ENCODE results near the gene USP1.

Gene USP1

GRCh38 chr1:62436466-62437272 lies at the start of gene USP1:
Gene USP1 (plus strand): TSS chr1:62437049. CDS start chr1:62439868, 2,819 bp downstream.
- DNase-seq (ENCODE audit: low read depth): peak; percentile 100
- no peak for TF ChIP-seq CTCF (IDR thresholded peaks at IDR 0.05; ENCODE audit: low read length, missing control alignments)
- H3K4me3 ChIP-seq (replicated peaks; ENCODE audit: low read depth, low read length): peak within 1 kb of the TSS; percentile 92

GRCh38 chr1:62389531-62389930 lies 47.3 kb upstream of the USP1 start:
- no peak for TF ChIP-seq CTCF (IDR thresholded peaks at IDR 0.05; ENCODE audit: low read length, missing control alignments)
- no peak overlapping the region for H3K4me3 ChIP-seq (replicated peaks; ENCODE audit: low read depth, low read length)
- DNase-seq (ENCODE audit: low read depth): no peak

- DNase-seq (ENCODE audit: low read depth): no peak
- no peak for TF ChIP-seq CTCF (IDR thresholded peaks at IDR 0.05; ENCODE audit: low read length, missing control alignments)
- no peak overlapping the region for H3K4me3 ChIP-seq (replicated peaks; ENCODE audit: low read depth, low read length)
Observed at GRCh38 chr1:62390071-62390470, 46.8 kb upstream of the USP1 start.

- no peak overlapping the region for H3K4me3 ChIP-seq (replicated peaks; ENCODE audit: low read depth, low read length)
- no peak for DNase-seq (ENCODE audit: low read depth)
- peak; percentile 36 for TF ChIP-seq CTCF (IDR thresholded peaks at IDR 0.05; ENCODE audit: low read length, missing control alignments)
Observed at GRCh38 chr1:62391369-62391971, 45.4 kb upstream of the USP1 start.

- no peak for TF ChIP-seq CTCF (IDR thresholded peaks at IDR 0.05; ENCODE audit: low read length, missing control alignments)
- H3K4me3 ChIP-seq (replicated peaks; ENCODE audit: low read depth, low read length): no peak overlapping the region
- DNase-seq (ENCODE audit: low read depth): no peak
Observed at GRCh38 chr1:62392951-62393350, 43.9 kb upstream of the USP1 start.

GRCh38 chr1:62394646-62395045 lies 42.2 kb upstream of the USP1 start:
- TF ChIP-seq CTCF (IDR thresholded peaks at IDR 0.05; ENCODE audit: low read length, missing control alignments): no peak
- DNase-seq (ENCODE audit: low read depth): no peak
- no peak overlapping the region for H3K4me3 ChIP-seq (replicated peaks; ENCODE audit: low read depth, low read length)
